SH-SY5Y (cell line): ENCODE data around the gene HDGFL1.

Experiments
- GATA2 ChIP-seq: IDR thresholded peaks from 2 replicates; pipeline ENCODE4 v1.6.1; 2011; ENCODE audit warnings: mild to moderate bottlenecking, low read depth, low read length
- GATA3 ChIP-seq: IDR thresholded peaks from 2 replicates; pipeline ENCODE4 v1.6.1; 2011; ENCODE audit warnings: low read depth, mild to moderate bottlenecking, low read length, moderate library complexity

DNA sequence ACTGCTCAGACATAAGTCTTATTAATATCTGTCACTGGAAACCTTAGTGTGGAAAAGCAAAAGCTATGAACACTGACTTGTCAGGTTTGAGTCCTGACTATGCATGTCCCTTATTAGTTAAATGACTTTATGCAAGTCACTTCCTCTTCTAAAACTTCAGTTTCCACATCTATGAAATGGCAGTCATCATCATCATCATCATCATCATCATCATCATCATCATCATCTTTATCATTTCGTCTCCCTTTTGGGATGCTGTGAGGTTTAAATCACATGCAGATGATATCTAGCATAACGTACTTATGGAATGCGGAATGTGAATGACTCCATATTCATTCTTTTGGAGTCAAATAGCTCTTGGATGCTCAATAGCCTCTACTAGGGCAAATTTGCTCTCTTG lies 24.5 kb downstream of the HDGFL1 start:
- TF ChIP-seq GATA3, result no peak
- no peak for TF ChIP-seq GATA2
